Stimulated activated CD8-positive, alpha-beta memory T cell treated with anti-CD3 and anti-CD28 coated beads, Interleukin-4, amount 100 ng/mL, for 4 hours (primary cell): ENCODE data around the gene CNOT1.
"Not testable (repeated sequence)": the region's sequence is repeated elsewhere in the genome, so short reads cannot be mapped to it uniquely, and the experiment has no call there.

Source experiments
- DNase-seq, 2 donors: peaks; one replicate each; pipeline ENCODE4 v3.0.0-alpha.2; 2020; ENCODE audit warnings: low read depth in 2 of 2, low spot score in 1 of 2

The CNOT1 gene

DNA sequence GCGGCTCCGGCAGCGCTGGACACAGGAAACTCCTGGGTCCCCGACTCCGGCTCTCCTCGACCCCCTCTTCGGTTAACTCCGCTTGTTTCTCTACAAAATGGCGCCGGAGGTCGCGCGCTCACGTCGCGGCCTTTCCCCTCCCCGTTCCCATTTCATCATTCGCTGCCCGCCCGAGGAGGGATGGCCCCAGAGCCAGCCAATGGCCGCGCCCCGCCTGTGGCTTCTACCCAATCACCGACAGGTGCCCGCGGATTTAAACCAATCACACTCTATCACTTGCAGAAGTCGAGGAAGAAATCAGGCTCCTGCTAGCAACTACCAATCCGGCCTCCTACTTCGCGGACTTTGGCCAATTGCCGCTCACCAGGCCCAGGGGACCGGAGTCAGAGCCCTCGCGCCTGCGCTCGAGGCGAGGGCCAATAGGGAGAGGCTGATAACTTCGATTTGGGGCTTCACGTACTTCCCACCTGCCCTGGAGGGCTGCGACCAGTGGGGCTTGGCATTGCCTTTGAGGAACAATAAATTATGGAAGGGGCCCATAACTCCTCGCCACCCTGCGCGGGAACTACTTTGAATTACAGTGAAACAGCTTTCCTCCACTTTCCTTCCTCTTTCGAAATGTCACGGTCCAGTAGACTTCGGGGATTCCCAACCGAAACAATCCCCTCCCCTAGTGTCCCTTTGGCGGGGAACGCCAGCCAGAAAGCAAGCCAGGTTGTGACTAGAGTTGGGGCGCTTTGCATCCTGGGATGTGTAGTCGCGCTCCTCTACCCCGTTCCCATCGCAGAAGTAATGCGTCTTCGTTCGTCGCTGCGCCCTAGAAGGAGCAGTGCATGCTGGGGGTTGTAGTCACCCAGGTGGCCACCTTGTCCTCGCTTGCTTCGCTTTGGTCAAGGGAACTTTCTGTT lies at the start of gene CNOT1:
Gene CNOT1, minus strand, starts transcription at position 94 of the 908 bp plus-strand sequence. CDS start 30,489 bp downstream, outside the sequence.
- peak; percentile 92 to 96 for DNase-seq

DNA sequence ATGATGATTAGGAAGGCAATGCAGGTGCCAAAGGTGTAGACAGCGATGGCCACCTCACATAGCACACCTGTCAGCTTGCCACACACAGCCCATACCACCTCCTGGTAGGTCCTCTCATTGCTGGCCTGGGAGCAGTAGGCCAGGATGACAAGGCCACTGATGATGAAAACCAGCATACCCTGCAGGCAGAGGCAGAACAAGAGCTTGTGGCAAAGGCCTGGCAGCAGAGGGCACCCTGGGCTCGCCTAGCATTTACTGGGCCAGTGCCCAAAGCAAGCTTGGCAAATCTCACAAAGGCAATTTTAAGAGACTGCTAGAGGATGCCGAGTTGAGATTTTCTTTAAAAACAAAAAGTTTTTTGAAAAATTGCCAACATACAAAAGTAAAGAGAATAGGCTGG lies 49.1 kb upstream of the CNOT1 start:
- DNase-seq, result no peak

DNA sequence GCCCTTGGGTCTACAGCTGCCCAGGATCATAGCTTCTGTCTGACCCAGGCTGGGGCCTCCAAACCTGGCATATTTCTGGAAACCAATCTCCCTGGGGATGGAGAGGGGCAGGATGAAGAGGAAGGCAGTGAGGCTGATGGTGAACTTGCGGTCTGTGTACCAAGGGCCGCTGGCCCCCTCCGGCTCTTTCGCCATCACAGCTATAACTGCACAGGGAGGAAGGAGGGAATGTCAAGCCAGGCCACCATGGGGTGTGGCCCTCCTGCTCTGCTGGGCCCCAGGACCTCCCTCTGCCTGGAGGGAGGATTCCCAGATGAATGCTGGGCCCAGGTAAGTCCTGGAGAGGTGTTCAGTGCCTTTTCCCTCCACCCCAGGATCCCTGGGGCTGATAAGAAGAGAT lies 48.6 kb upstream of the CNOT1 start:
- no peak for DNase-seq

DNA sequence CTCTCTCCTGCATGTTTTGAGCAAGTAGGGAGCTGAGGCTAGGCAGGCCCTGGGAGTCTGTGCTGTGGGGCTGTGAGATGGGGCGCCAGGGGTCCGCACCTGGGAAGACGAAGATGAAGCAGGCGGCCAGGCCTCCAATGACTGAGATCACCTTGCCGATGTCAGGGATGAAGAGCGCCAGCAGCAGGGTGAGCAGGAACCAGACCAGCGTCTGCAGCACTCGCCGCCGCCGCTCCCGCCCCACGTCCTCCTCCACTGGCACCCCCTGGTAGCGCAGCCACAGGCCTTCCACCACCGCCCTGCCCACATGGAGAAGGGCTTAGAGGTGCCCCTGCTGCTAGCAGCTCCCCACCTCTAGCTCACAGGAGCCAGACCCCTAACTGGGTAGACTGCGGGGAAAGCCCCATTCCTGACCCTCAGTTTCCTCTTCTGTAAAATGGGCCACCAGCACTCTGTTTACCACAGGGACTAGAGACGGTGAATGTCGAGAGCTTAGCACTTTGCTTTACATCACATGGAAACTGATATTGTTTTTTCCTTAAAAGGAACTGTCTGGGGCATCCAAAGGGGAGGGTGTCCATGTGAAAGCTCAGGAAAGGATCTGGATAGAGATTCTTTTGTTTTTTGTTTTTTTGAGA lies 41.4 kb upstream of the CNOT1 start:
- DNase-seq, result no peak

DNA sequence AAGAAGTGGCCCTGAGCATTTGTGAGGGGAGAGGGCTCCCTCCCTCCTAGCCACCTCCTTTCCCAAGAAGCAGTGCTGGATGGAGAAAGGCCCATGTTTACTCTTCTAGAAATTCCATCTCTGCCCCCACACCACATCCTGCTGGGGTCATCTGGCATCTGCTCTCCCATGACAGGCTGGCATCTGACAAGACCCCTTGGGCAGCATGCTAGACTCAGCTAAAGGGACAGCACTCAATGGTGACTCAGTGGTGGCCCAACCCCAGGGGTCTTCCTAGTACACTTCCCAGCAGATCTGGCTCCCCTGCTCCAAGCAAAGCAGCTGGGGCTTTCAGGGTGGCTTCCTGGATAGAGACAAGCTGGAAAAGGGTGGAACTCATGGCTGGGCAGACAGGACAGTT lies 40.6 kb upstream of the CNOT1 start:
- DNase-seq, result no peak

DNA sequence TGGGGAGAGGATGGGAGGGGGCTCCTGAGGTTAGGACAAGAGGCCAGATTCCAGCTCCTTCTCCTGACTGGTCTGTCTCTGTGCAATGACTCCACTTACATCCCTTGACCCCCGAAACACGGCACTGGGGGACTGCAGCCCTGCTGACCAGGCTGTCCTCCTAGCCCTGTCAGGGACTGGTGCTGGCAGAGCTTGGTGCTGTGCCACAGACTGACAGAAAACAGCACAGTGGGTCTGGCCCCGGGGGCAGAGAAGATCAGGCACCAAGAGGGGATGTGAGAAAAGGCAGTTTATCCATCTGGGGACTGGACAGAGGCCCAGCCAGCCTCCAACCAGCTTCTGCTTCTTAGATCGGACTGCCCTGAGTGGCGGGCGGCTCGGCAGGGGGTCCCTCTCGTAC lies 35.6 kb upstream of the CNOT1 start:
- DNase-seq, result no peak

DNA sequence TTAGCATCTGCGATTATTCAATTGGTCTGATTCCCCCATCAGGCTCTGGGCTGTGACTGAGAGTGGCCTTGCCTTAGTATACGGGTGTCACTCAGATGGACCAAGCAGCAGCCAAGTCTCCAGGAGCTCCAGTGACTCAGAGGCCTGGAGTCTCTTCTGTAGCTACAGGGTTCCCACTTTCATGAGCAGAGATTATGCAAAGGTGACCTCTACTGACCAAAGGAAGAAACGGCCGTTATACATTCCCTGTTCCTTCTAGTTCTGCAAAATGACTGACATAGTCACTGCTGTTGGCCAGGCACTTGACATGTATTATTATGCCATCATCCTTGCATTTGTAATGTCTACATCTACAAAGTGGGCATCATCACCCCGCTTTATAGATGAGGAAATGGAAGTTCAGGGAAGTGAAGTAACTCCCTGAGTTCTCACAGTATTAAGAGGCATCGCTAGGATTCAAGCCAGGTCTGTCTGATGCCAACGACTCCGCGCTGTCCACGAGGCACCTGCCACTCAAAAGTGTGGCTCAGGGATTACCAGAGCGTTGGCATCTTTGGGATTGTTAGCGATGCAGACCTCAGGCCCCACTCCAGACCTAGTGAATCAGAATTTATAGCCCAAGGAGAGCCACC lies 31.7 kb upstream of the CNOT1 start:
- no peak for DNase-seq

DNA sequence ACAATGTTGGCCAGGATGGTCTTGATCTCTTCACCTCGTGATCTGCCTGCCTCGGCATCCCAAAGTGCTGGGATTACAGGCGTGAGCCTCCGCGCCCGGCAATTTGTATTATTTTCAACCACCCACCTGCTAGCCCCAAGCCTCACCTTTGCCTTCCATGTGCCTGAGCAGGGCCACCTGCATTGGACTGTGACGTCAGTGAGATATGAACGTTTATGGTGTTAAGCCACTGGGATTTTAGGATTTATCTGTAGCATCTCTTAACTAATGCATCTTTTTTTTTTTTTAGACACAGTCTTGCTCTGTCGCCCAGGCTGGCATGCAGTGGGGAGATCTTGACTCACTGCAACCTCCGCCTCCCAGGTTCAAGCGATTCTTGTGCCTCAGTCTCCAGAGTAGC lies 30.3 kb upstream of the CNOT1 start:
- not testable (repeated sequence) for DNase-seq

DNA sequence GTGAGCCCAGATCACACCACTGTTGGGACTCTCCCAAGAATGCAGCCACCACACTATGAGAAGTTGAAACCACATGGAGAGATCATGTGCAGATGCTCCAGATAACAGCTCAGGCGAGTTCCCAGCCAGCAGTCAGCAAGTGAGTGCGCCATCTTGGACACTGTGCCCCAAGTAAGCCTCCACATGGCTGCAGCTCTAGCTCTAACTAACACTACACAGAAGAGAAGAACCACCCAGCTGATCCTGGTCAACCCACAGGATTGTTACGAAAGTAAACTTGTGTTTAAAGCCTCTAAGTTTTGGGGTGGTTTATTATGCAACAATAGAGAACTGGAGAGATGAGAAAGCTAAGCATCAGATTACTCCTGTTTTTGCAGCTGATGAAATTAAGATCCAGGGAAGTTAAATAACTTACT lies 29.2 kb upstream of the CNOT1 start:
- no peak for DNase-seq

DNA sequence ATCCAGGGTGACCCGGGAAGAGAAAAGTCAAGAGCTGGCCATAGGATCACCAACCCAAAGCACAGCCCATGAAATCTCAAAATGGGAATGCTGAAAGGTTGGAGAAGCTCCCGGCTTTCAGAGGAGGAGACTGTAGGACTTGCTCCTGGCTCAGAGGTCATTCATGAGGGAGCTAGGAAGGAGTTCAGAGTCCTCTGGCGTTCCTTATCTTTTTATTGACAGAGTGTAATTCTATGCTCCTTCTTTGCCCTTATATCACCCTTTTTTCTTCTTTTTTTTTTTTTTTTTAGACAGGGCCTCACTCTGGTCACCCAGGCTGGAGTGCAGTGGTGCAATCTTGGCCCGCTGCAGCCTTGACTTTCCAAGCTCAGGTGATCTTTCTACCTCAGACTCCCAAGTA lies 27.3 kb upstream of the CNOT1 start:
- DNase-seq, result no peak

DNA sequence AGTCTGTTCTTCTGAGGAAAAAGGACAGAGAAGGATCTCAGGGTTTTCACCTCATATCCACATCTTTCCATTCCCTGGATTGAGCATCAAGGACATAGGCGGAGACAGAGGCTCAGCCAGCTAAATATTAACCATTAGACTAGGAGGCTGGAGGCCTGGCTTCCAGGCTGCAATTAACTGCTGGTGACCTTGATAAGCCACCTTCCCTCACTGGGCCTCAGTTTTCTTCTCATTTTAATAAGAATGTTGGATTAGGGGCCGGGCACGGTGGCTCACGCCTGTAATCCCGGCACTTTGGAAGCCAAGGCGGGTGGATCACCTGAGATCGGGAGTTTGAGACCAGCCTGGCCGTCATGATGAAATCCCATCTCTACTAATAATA lies 25.6 kb upstream of the CNOT1 start:
- DNase-seq, result no peak

DNA sequence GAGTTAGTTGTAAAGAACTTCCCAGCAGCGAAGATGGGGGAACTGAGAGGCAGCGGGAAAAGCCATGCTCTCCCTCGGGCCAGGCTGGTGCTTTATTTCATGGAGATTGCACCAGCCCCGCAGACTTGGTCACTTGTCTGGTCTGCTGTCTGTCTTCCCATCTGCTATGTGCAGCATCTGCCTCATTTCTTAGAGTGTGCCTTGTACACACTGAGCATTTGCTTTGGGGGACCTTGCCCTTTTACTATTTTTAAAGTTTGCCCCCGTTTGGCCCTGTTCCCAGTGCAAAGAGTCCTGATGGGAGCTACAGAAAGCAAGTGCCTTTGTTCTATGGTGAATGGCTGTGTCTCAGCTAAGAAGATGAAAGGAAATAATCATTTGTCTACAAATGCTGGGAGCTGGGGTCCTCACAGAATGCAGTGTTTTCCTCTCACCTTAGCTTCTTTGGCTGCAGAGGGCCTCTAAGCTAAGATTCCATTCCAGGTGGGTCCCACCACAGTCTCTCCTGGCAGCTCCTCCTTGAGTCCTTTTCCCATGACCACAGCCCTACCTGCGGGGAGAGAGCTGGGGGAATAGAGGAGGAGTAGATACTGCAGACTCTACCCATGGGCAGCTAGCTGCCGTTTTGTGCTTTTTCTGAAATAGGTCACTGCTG lies 25.1 kb upstream of the CNOT1 start:
- DNase-seq, result no peak

DNA sequence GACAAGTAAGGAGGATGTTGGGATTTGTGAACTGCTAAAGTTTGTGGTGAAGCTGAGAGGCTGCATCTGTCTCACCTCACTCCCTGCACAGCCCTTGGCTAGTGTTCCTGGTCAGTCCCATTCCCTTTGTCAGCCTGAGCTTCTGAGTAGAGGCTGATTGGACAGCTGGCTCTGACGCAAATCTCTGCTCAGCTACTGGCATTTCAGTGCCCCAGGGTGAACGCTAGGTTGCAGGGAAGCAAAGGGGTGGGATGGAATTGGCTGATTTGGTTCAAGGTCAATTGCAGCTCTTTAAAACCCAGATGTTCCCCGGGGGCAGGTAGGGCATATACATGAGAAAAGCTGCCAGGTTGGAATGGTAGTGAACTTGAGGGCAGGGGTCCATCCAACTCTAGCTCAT lies 23.1 kb upstream of the CNOT1 start:
- no peak for DNase-seq

DNA sequence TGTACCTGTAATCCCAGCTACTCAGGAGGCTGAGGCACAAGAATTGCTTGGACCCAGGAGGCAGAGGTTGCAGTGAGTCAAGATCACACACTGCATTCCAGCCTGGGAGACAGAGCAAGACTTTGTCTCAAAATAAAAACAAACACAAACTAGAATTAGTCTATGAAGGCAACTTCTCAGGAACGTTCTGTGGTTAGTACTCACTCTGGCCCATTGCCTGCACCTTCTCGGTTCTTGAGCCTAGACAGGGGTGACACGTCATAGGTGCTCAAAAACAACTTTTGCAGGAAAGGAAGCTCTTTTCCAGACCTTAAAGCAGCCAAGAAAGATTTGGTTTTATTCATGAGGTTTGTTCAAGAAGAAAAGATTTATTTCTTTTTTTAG lies 22.3 kb upstream of the CNOT1 start:
- DNase-seq, result no peak

DNA sequence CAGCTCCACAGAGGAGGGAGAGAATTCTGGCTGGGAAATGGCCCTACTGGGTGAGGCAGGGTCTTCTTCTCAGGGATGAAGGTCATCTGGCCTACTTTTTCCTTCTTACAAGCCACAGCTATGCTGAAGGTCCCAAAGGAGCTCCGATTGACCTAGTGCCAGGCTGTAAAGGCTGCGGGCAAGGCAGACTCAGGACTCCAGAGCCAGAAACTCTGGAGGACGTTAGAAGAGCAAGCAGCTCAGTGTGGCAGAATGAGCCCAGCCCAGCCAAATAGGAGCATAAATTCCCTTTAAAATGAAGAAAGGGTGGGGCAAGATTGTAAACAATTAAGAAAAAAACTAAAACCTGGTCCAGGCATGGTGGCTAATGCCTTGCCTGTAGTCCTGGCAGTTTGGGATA lies 20.1 kb upstream of the CNOT1 start:
- no peak for DNase-seq

DNA sequence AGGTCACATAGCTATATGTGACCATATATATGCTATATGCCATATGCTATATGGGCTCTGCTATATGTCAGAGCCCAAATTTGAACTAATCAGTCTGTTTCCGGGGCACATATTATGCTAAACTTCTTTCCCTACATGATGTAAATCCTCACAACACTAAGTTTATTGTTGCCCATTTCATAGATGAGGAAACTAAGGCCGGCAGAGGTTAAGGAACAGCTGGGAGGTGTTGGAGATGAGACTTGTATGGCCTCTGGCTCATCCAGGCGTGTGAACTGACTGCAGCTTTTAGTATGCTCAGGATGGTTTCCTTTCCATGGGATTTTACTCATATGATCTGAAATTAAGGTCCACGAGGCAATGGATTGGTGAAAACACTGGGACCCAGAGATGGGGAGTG lies 17.5 kb upstream of the CNOT1 start:
- no peak for DNase-seq

DNA sequence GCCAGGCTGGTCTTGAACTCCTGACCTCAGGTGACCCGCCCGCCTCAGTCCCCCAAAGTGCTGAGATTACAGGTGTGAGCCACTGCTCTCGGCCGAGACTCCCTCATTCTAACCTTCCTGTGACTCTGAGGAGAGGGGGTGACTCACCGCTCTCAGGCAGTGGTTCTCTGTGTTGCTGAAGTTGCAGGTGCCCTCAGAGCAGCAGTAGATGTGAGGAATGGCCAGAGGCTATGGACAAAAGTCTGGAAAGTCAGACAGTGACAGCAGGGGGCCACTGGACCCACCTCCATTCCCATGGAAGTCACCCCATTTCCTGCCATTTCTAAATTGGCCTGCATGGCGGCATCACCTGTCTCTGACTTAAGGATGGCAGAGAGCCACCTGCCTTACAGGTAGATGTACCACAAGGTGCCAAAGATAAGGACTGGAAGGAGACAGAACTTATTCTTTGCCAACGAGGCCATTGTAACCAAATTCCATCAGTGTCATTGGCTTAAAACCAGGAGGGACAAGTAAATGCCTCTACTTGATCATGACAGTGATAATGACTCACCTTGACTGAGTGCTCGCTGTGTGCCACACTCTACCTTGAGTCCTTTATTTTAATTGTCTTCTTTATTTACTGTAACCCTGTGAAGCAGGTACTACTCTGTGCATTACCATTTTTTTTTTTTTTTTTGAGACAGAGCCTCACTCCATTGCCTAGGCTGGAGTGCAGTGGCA lies 15.3 kb upstream of the CNOT1 start:
- no peak for DNase-seq

DNA sequence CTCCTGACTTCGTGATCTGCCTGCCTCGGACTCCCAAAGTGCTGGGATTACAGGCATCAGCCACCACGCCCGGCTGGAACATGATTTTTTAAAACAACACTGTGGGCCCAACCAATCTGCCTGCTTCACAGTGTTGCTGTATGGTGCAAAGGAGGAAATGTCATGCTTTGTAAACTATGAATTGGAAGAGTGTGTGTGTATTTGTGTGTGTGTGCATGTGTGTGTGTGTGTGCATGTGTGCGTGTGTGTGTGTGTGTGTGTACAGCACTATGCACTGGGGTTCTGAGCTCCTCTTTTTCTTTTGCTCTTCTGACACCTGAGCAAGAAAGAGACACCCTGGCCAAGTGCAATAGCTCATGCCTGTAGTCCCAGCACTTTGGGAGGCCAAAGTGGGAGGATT lies 14.5 kb upstream of the CNOT1 start:
- DNase-seq, result no peak

DNA sequence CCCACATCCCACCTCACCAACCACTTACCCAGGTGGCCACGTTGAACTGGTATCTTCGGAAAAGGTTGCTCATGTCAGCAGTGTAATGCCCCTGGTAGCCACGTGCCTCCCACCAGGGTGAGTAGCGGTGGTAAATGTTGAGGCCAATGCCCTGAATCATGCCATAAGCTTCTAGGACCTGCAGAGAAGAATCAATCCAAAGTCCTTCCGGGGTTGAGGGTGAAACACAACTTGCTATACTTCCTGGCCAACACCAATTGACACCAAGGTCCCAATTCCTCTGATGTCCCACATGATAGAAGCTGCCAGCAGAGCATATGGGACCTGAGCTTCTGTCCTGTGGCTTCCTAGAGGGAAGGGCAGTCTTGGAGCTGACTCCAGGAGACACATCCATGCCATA lies 11.3 kb upstream of the CNOT1 start:
- DNase-seq, result no peak

DNA sequence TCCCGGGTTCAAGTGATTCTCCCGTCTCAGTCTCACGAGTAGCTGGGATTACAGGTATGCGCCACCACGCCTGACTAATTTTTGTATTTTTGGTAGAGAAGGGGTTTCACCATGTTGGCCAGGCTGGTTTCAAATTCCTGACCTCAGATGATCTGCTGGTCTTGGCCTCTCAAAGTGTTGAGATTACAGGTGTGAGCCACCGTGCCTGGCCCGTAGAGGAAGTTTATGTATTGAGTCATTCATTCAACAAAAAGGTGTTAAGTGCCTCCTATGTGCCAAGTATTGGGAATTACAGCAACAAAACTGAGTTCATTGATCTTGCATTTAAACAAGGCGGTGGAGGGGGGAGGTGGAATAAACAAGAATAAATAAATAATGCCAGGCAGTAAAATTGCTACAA lies 10.2 kb upstream of the CNOT1 start:
- no peak for DNase-seq

DNA sequence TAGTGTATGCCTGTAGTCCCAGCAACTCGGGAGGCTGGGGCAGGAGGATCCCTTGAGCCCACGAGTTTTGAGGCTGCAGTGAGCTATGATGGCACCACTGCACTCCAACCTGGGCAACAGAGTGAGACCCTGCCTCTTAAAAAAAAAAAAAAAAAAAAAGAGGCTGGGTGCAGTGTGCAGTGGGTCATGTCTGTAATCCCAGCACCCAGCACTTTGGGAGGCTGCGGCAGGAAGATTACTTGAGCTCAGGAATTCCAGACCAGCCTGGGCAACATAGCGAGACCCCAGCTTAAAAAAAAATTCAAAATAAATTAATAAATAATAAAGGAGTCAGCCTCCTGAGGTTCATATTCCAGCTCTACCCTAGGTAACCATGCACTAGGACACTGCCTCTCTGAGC lies 9.6 kb upstream of the CNOT1 start:
- no peak for DNase-seq
